Umbilical cord (tissue), 2 donors: ENCODE results near the gene AOPEP. TPM values are rescaled to one million over a fixed set of nuclear protein-coding genes. Genes with fewer than 3 reads are reported as not detected.
"Not testable (repeated sequence)": the region's sequence is repeated elsewhere in the genome, so short reads cannot be mapped to it uniquely, and the experiment has no call there.

Experiments
- DNase-seq: peaks from one replicate; pipeline ENCODE4 v3.0.0-alpha.2; 2015; ENCODE audit warnings: low spot score
- total RNA-seq: library from RNA; depleted of rRNA; stranded (reverse); fragments of >200 nt; gene quantifications from one replicate; pipeline ENCODE4 v1.2.3, GENCODE V29; 2014; ENCODE audit warnings: low replicate concordance; ENCODE audit not compliant: insufficient read depth

Gene AOPEP
- total RNA-seq, 1 donor from 2014 or later: 297 TPM

DNA sequence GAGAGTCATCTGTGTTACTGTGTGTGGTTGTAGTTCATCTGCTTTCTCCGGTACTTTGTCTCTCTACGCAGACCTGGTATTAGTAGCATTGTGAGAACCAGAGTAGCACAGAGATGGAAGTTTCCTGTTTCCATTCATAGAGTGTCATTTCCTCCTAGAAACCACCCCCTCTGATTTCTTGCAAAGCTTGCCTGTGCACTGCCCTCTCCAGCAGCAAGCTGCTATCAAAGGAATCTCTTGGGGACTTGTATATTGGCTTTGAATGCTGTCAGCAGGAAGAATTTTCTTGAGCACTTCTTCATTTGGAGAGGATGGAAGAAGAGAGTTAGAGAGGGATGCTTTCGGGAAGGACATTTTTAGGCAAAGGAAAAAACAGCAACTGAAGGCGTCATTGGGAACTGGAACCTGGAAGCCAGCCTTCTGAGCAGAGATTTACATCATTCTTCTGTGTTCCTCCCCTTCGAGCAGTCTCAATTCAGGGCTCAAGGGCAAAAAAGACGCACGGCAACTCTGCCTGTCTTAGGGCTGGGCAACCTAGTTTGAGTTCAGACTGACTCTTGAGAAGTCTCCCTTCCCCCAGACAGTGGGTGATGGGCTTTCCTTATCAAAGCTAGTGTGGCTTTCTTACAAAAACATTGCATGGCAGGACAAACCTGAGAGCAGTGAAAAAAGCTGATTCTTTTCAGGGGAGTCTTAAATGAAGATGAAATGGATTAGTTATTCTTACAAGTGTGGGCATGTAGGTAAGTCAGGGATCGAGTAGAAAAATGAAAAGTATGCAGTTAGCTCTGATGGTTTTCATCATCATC, 226.3 kb downstream of the AOPEP start:
- DNase-seq: peak; percentile 73

DNA sequence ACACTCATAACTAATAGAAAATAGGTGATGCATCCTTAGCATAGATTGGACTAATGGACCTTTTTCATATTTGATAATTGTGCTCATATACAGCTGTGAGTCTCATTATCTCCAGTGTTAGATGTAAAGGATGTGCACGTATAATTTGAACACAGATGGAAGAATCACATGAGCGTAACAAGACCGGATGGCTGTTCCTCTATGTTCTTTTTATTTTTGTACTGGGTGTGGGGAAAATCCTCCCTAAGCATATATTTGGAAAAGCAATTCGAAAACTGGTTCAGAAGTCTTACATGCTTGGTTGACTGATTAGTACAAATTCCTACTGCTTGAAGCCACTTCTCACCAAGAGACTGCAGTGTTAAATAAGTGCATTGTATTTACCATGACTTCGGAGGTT, 230.2 kb downstream of the AOPEP start:
- no peak for DNase-seq

GRCh38 chr9:94960964-94961363, 234.5 kb downstream of the AOPEP start:
- no peak for DNase-seq

GRCh38 chr9:94961870-94962269, 235.4 kb downstream of the AOPEP start:
- no peak for DNase-seq

DNA sequence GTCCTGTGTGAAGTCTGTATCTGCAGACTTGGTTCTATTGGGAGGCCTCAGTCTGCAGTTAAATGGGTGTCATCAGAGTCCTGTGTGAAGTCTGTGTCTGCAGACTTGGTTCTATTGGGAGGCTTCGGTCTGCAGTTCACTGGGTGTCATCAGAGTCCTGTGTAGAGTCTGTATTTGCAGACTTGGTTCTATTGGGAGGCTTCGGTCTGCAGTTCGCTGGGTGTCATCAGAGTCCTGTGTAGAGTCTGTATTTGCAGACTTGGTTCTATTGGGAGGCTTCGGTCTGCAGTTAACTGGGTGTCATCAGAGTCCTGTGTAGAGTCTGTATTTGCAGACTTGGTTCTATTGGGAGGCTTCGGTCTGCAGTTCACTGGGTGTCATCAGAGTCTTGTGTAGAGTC, 239.1 kb downstream of the AOPEP start:
- DNase-seq: not testable (repeated sequence)

- not testable (repeated sequence) for DNase-seq
Measured at GRCh38 chr9:94966046-94966445, 239.5 kb downstream of the AOPEP start.

DNA sequence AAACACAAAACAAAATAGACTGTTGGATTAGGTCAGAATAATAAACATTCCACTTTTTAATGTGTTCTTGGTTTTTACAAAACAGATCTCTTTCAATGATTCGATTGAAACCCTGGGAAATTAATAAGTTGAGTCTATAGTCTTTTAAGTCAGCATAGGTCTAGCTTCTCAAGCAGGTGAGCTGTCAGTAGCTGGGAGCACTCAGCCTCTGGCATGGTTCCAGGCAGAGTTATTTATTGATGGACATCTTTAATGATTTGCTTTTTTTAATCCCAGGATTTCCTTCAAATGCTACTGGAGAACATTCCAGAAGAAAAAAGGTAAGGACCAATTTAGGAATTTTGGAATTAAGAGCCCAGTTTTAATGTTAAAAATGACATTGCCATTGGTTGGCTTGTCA, 241.0 kb downstream of the AOPEP start:
- no peak for DNase-seq

GRCh38 chr9:94971378-94972131, 245.1 kb downstream of the AOPEP start:
- no peak for DNase-seq

GRCh38 chr9:94973451-94973941, 247.0 kb downstream of the AOPEP start:
- DNase-seq: peak; percentile 72

- DNase-seq: no peak
Measured at GRCh38 chr9:94974154-94974879, 247.8 kb downstream of the AOPEP start.

DNA sequence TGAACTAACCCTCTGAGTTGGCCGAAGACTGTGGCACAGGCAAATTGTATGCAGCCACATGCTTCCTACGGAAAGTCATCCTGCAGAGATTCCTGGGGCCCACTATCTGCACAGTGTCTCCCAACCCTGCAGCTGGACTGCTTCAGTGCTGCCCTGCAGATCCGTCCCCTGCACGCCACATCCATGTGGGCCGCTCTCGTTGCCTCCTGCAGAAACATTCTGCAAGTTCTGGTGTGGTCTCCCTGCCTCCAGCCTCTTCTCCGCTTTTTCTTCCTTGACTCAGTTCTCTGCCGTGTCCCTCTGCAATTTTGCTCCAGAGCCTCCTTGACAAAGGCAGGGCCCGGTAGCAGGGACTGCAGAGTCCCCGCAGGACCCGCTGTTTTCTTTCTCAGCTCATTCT, 249.0 kb downstream of the AOPEP start:
- no peak for DNase-seq

DNA sequence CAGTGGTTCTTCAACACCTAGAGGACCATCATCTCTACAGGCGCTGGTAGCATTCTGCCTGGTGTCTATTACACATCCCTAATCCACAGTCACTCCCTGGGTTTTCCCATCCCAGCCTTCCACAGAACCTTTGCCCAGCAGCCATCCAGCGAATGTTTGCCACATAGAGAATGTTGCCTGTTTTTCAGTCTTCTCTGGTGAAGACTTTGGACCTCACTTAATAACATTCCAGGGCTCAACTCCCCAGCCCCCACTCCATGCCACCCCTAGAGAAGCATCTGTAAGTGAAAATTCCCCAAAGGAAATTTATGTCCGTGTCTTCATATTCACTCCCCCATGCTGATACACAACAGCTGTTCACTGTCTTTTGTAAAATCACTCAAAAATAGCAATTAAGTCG, 249.6 kb downstream of the AOPEP start:
- DNase-seq: no peak

DNA sequence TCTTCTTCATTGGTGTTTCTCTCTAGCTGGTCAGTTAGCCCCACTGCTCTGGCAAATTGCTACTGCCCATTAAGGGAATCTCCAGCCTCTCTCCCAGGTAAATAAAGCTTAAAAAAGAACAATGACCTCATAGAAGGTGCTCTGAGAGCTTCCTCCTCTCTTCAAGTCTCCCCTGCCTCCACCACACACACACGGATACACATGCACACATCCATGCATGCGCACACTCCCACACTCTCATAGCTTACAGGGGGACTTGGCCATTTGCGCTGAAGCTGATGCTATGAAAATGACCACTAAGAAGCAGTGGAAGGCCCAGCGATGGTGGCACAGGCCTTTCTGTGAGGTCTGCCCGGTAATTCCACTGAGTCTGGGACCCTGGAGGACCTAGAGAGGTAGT, 250.9 kb downstream of the AOPEP start:
- no peak for DNase-seq

DNA sequence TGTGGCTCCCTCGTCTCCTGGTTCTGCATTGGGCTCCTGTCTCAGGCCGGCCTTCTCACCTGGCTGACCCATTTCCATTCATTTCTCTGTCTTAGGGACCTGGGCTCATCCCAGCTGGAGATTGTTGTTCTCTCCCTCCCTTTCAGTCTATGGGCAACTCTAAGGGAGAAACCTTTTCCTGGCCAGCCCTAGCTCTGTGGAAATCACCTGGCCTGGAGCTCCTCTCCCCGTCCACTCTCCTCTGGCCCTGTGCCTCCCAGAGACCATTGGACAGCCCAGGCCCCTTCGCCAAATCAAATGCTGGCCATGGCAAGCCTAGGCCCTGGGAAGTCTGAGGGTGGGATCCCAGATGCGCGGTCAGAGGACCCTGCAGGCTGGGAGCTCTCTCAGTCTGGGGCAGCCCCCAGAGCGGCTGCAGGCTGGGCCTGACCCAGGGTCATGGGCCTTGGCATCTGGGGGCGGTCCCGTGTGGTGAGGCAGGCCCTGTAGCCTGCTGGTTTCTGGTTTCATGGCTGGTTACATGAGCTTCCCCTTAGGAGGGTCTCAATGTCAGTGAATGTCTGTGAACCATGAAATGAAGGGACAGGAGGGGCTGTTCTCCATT, 253.5 kb downstream of the AOPEP start:
- no peak for DNase-seq

DNA sequence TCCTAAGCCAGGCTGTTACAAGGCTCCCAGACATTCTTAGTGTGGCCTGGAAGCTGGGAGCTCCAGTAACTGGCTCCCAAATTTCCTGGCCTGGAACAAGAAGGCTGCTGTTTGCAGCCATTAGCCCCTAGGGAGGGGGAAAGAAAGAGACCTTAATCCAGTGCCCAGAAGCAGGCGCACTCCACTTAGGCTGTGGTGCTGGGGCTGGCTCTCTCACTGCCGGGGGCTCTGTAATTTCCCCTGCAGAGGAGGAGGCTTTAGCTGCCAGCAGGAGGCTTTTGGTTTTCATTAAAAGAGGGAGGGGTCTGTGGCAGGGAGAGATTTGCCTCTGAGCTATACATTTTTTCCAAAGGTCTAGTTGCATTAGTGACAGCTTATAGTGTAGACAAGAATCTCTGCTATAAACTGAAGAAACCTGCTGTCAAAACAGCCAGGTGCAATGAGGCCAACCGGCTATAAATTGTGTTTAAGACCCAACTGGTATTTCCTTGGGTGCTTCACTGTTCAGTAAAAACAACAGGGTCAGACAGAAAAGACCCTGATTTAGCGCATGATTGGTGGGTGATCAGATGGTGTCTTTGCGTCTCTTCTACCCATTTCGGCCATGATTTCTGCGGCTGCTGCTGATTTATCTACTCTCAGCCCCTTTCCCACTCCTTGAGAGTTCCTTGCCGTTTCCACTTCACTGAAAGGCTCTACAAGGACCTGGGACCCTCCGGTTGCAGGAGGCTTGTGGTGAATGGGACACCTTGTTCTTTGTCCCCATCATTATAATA, 254.6 kb downstream of the AOPEP start:
- no peak for DNase-seq

GRCh38 chr9:94981723-94982090, 255.2 kb downstream of the AOPEP start:
- DNase-seq: no peak

DNA sequence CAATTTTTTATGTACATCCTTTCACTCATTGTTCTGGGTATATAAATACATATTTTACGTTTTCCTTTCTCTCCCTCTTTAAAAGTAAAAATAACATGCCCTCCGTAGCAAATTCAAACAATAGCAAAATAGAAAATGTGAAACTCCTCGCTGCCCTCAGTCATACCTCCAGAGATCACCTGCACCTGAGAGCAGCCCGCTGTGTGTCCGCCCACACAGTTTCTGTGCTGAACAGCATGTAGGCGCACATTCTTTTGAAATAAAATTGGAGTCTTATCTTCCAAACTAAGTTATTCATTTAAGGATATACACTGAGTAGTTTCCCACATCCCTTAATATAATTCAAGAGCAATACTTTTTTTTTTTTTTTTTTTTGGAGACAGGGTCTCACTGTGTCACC, 255.7 kb downstream of the AOPEP start:
- DNase-seq: no peak

DNA sequence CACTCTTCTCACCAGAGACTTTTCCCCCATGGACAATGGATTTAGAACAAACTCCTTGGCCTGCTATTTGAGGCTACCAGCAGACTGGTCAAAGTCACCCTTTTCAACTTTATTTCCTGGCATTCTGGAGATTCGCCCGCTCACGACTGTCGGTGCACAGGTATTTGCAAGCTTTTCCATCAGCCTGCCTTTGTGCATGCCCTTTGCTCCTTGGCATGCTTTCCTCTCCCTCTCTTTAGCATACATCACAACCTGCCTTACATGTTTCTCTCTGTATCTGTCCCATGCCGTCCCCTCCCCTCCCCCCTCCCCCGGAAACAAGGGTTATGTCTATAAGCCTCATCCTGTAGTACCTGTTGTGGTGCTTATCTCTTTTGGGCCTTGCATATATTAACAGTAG, 257.1 kb downstream of the AOPEP start:
- DNase-seq: no peak

- DNase-seq: no peak
Measured at GRCh38 chr9:94984891-94985476, 258.5 kb downstream of the AOPEP start.

GRCh38 chr9:94985649-94986048, 259.1 kb downstream of the AOPEP start:
- DNase-seq: no peak

DNA sequence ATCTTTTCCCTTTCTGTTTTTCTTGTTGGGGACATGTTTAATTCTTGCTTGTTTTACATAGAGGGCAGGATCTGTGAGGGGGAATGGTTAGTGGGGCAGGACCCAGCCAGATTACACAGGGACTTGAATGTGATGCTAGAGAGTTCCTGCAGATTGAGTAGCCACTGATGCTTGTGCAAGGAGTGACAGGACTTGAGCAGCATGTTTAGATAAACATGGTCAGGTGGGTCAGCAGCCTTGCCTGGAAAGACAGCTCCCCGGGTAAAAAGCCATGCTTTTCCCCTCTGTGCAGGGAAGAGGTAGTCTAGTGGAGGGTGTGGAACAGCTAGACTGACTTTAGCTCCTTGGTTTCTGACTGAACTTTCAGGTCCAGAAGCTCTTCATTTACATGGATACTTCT, 261.2 kb downstream of the AOPEP start:
- no peak for DNase-seq
